NCI-H2107 treated with DMSO at 0.1 percent for 48 hours (cell line): ENCODE results near the gene PIN1.
"Not testable (repeated sequence)": the region's sequence is repeated elsewhere in the genome, so short reads cannot be mapped to it uniquely, and the experiment has no call there.

Experiments used
- DNase-seq: peaks from one replicate; lab custom pipeline; 2025; ENCODE audit not compliant: unreplicated experiment; lab: John Stamatoyannopoulos, UW

The PIN1 gene

DNA sequence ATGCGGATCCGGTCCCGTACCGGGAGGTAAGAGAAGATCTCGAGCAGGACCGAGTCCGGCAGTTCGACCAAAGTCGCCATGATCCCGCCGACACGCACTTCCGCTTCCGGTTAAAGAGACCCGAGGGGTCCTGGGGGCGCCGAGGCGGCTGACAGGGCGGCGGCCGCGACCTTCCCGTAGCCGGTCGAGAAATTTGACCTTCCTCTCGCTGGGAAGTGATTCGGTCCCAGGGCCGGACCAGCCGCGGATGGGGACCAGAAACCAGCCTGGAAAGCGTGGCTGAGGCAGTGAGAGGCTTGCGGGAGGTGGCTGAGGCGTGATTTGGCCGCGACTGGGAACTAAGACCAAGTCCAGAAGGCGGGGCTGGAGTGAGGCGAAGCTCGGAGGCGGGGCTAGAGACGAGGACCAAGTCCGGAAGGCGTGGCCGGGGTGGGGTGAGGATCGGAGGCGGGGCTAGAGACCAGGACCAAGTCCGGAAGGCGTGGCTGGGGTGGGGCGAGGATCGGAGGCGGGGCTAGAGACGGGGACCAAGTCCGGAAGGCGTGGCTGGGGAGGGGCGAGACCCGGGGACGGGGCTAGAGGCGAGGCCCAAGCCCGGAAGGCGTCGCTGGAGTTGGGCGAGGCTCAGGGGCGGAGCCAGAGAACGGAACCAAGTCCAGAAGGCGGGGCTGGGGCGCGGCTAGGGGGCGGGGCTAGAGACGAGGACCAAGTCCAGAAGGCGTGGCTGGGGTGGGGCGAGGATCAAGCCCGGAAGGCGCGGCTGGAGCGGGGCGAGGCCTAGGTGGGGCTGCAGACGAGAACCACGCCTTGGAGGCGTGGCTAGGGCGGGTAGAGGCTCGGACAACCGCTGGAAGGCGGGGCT, 16.2 kb upstream of the PIN1 start, which contains the start of gene FBXL12:
TSS of gene FBXL12 (minus strand) at position 346 of the 862 bp plus-strand sequence. CDS start at position 80, 266 bp downstream.
- DNase-seq: peak; percentile 96

DNA sequence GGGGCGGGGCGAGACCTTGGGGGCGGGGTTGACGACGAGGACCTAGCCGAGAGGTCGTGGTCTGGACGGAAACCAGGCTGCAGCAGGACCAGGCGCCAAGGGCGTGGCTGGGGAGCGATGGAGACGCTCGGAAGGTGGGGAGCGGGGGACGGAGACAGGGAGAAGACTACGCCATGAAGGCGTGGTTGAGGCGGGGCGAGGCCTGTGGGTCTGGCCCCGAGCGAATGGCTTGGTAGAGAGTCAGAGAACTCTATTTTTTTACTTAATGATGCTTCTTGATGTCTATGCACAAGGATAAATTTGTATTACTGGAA, 15.6 kb upstream of the PIN1 start:
- DNase-seq: no peak

DNA sequence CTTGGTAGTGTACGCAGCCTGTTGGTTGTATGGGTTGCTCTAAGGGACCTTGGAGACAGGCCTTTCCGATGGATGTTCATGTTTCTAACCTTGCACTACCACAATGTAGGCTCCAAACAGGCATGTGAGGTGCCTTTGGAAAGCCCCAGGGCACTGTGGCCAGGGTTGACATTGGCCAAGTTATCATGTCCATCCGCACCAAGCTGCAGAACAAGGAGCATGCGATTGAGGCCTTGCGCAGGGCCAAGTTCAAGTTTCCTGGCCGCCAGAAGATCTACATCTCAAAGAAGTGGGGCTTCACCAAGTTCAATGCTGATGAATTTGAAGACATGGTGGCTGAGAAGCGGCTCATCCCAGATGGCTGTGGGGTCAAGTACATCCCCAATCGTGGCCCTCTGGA, 15.1 kb upstream of the PIN1 start:
- not testable (repeated sequence) for DNase-seq

DNA sequence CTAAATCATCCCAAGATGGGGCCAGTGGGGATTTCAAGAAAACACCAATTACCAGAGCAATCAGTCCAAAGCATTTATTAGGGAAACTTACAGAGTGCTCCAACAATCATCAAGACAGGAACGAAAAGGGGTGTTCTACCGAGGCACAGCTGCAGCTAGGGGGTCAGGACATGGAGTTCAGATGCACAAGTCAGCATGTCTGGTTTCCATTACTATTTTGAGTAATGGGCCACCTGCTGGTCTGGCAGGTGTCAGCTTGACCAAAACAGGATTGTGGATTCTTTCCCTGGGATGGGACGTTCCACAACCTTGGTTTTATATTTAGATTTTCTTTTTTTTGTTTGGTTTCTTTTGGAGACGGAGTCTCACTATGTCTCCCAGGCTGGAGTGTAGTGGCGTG, 11.3 kb upstream of the PIN1 start:
- no peak for DNase-seq

DNA sequence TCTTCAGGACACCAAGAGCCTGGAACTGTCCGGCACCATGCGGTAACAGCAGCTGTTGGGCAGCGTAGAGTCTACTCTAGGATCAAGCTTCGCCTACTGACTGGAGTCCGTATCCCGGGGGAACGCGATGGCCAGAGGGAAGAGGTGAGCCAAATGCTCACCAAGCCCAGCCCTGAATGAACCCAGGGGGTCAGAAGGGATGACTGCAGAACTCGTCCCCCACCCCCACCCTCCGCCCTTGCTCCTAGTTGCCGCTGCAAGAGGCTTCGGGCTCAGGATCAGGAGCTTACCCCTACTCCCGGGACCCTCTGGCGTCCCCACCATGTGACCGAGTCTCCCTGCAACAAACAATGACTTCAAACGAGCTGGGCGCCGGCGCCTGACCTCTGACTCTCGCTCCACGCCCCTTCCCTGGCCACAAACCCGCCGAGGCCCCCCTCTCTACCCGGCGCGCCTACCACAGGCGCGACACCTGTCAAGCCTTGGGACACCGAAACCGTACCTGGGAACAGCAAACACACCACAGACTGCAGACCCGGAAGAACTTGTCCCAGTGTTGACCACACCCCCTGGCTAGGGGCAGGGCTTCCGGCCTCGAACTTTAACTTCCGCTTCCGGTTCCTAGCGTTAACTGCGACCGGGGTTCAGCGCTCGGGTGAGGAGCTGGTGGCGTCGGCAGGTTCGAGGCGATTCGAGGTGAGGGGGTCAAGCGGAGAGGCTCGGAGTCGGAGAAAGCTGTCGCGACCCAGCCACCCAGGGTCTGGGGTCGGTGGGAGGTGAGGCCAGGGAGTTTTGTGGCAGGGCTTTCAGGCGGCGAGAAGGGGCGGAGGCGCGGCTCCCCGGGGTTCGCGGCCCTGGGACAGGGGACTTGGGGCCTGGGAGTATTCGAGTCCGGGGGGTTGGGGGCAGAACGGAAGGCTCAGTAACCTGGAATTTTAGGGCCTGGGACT, 7.6 kb upstream of the PIN1 start, which contains the start of gene UBL5:
TSS of gene UBL5 (plus strand) at position 630 of the 950 bp plus-strand sequence. CDS start 420 bp downstream, outside the sequence.
- peak; percentile 68 for DNase-seq

DNA sequence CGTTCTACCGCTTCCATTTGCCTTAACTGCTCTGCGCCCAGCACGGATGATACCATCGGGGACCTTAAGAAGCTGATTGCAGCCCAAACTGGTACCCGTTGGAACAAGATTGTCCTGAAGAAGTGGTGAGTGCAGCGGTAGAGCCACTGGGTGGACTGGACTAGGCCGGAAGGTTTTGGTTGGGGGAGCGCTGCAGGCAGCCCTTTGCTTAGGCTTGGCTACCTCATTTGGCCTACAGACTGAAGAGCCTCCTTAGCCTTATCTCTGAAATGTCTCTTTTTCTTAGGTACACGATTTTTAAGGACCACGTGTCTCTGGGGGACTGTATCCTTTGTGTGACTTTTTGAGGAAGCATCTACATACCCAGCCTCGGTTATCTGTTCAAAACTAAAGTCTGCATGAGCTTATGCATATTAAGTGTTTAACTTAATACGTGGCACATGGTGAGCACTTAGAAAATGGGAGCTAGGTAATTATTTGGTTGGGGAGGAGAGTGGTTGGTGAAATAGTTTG, 6.5 kb upstream of the PIN1 start:
- no peak for DNase-seq

DNA sequence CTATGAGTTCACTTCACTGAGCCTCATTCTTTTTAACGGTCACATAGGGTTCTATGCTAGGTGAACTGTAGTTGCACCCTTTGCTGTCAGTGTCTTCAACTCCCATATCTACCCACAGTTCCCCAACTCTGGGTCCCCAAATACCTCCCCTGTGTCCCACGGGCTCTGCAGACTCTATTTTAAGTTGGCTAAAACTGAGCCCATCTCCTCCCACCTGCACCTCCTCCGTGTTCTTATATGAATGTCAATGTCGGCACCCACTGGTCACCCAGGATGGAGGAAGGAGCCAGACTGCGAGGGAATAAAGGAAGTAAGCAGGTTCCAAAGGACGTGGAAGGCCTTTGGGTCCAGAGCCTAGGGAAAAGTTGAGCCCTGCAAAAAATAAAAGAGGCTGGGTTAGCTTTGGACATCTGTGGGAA, 802 bp upstream of the PIN1 start:
- no peak for DNase-seq

DNA sequence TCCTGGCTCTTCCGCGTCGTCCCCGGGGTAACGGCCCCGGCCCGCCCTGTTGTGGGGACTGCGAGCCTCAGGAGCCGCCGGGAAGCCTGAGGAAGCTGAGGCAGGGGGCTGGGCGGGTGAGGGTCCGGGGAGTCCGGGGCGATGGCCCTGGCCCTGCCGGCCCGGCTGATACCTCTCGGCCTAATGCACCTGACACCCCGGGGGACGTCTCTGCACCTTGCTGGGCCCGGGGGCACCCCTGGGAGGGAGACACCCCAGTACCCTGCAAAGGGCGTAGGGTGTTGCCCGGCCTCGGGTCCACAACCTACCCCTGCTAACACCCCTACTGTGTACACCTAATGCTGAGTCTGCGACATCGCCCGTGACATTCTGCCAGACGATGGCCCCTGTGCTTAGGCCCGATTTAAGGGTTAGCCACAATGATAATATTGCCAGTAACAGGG, 410 bp downstream of the PIN1 start:
- no peak for DNase-seq

DNA sequence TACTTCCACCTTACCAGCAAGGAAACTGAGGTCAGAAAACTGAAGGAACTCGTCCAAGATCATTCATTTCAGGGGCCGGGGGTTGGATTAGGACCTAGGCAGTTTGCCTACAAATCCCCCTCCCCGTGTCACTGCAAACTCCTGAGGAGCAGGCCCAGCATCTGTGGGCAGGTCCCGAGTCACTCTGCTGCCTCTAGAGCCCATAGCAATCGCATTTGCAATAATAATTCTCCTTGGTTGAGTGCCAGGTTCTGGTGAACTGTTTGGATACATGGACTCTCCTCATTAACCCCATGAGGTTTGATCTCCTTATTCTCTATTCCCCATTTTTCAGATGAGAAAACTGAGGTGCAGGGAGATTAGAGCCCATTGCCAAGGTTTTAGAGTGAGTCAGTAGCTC, 903 bp downstream of the PIN1 start:
- no peak for DNase-seq

DNA sequence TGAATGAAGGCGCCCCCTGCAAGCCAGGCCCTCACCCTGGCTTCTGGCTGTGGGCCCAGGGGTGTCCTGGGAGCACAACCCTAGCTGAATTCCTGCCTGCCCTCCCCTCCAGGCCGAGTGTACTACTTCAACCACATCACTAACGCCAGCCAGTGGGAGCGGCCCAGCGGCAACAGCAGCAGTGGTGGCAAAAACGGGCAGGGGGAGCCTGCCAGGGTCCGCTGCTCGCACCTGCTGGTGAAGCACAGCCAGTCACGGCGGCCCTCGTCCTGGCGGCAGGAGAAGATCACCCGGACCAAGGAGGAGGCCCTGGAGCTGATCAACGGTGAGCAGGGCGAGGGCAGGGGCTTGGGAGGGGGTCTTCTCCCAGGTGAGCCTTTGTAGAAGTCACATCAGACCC, 3.2 kb downstream of the PIN1 start:
- DNase-seq: no peak

DNA sequence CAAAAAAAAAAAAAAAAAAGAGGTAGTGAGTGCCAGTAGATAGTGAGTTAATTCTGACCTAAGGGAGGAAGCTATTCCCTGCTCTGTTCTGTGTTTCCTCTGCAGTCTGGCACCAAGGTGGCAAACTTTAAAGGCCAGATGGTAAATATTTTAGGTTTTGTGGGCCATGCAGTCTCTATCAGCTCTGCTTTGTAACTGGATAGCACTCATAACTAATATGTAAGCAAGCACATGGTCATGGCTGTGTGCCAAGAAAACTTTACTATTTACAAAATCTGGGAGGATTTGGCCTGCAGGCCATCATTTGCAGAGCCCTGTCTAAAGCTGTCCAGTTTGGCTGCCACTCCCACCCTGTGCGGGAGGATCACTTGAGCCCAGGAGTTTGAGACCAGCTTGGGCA, 4.3 kb downstream of the PIN1 start:
- no peak for DNase-seq

DNA sequence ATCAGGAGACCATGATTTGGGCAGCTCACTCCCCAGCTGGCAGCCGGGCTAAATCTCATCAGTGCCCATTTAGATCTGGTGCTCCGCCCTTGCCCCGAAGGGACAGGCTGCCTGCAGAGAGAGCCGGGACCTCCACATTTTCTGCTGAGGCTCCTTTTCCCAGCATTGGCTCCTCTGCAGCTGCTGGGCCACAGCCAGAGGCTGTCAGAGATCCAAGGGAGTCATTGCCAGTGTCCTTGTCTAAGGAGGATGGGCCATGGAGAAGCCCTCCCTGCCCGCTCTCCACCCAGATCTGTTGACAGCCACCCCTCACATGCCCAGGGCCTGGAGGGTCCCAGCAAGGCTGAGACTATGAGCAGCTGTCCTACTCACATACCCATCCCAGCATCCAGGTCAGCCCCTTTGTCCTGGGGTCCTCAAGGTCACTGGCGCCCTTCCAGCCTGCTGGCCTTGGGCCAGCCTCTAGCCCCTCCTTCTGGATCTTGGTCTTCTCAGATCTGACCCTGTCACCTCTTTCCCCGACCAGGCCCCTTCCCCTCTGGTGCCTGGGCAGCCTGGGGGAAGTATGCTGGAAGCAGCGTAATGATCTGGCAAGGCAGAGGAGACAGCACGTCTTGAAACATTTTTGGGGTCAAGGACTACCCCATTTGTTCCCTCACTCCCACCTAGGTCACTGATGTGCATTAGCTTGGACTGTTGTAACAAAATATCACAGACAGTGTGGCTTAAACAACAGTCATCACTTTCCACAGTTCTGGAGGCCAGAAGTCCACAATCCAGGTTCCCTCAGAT, 7.9 kb downstream of the PIN1 start:
- DNase-seq: no peak

DNA sequence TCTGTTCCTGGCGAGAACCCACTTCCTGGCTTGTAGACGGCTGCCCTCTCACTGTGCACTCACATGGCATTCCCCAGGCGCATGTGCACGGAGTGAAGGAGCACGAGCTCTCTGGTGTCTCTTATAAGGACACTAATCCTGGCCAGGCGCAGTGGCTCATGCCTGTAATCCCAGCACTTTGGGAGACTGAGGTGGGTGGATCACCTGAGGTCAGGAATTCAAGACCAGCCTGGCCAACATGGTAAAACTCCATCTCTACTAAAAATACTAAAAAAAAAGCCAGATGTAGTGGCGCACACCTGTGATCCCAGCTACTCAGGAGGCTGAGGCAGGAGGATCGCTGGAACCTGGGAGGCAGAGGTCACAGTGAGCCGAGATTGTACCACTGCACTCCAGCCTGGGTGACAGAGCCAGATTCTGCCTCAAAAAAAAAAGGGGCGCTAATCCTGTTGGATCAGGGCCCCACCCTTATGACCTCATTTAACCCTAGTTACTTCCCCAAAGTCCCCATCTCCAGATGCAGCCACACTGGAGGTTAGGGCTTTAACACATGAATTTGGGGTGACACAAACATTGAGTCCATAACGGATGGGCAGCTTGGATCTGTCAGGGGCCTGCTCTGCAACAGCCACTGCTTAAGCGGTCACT, 8.6 kb downstream of the PIN1 start:
- not testable (repeated sequence) for DNase-seq

DNA sequence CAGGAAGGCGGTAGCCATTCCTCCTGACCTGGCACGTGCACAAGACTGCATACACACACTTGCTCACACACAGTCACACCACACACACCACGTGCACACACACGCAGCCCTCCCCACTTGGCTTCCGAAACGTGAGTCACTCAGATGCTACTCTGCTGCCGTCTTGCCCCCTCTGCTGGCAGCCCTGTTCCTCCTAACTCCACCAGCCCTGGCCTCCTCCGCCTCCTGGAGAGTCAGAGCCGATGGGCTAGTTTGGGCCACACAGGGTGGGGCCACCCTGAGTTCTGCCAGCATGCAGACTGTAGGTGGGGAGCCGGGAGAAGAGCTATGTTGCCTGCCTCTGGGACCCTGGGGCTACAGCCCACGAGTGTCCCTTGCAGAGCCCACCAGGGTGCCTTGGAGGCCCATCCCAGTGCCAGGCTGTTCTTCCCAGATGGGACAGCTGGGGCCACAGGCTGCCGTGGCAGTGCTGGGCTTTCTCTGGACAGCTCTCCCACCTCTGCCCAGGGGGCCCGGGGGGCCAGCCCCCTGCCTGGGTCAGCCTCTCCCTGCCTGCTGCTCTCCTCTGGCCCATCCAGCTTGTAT, 12.1 kb downstream of the PIN1 start:
- DNase-seq: no peak

DNA sequence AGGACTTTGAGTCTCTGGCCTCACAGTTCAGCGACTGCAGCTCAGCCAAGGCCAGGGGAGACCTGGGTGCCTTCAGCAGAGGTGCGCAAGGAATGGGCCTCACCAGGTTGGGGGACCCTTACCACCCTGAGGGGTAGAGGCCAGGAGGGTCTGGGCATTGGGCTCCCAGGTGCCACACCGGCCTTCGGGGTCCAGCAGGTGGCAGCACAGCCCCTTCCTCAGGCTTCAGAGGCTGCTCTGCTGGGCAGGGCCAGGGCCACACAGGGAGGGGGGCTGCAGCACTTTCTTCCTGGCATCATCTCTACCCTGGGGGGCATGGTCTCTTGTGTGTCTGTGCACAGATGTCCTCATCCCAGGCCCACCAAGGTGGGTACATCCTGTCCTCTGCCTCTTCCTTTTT, 12.9 kb downstream of the PIN1 start:
- DNase-seq: no peak

DNA sequence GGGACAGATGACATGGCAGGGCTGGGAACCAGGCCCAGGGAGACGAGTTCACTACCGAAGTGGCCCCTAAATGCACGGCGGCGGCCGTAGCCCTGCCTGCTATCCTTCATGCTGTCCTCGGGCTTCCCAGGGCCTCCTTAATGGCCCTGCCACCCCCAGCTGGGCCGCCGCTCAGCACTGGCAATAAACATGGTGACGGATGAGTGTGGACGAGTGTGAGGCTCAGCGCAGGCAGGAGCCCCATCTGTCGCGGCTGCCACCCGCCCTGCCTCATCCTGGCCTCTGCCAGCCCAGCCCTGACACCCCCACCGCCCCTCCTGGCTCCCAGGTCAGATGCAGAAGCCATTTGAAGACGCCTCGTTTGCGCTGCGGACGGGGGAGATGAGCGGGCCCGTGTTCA, 13.6 kb downstream of the PIN1 start:
- no peak for DNase-seq

DNA sequence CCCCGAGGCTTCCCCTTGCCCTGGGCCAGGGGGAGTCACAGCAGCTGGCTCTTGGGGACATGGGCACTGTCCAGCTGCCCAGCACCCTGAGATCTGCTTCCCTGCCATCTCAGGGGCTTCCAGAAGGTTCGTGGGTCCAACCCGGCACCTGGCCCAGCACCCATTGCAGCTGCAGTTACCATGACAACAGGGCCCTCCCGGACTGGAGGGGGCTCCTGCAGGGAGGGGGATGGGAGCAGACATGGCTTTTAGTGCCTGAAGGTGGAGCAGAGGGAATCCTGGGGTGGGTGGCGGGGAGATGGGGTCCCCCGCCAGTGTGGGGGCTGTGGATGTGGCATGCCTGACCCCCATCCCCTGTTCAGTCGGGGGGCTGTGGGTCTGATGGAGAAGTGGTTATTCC, 14.7 kb downstream of the PIN1 start:
- DNase-seq: no peak

DNA sequence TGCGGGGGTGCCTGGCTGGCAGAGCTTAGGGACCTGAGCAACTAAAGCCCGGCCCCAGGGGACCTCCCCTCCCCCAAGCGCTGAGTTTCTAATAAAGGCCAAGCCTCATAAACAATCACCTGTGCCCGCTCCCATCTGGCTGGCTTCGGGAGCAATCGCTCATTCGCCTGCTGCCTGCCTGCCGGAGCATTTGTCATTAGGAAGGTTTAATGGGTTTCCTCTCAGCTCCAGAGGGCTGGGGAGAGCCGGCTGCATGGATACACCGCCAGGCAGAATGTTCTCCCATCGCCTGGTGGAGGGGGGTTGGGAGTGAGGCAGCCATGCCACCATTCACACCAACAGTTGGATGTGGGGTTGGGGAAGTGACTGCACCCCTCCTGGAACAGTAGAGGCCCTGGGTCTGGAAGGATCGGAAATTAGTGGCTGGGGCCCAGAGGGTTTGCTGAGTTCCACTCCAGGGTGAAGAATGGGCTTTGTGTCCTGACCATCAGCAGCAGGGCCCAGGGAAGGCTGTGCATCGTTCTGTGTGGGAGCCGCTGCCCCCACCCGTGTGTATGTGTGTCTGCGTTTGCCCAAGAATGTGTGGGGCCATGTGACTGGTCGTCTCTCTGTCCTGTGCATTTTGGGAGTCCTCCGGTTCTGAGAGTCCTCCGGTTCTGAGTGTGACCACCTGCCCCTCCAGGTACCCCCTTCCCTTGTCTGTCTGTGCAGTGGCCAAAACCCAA, 15.3 kb downstream of the PIN1 start:
- DNase-seq: peak; percentile 65

DNA sequence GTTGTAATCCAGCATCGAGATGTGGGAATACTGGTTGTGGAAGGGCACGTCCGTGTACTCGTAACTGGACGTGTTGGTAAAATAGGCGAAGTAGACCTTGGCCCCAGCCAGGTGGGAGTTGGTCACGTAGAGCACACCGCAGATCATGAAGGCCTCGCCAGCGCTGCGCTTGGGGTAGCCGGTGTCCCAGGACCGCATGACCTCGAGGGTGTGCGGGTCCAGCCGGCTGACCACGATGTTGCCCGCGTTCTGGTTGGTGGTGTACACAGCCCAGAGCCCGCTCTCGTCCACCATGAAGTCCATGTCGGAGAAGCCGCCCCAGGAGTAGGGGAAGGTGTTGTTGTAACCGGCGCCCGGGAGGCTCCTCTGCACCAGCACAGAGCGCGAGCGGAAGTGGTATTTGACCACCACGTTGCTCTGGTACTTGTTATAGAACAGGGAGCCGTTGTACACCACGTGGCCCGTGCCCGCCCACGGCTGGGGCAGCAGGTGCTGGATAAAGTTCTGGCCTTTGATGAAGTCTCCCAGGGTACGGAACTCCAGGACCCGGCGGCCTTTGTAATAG, 19.2 kb downstream of the PIN1 start:
- DNase-seq: no peak
